ENCODE data around the gene TCTN2. TPM values are rescaled to one million over a fixed set of nuclear protein-coding genes. Genes with fewer than 3 reads are reported as not detected.

Gene TCTN2
- total RNA-seq, 1 experiment from 2014 or later = 12.1 TPM

- H3K9ac ChIP-seq (ENCODE audit: low read length) = no peak overlapping the region
- H3K9me3 ChIP-seq (ENCODE audit: control insufficient read depth in 1 of 2, insufficient read depth in 1 of 2, low read depth in 1 of 2, low read length in 2 of 2) = no peaks in the 10 kb centered on the region
- TF ChIP-seq CTCF (IDR thresholded peaks at IDR 0.05 in 2 of 3, conservative IDR thresholded peaks at IDR 0.05 in 1 of 3; ENCODE audit: borderline replicate concordance in 1 of 3, insufficient read depth in 1 of 3, low read depth in 2 of 3, low read length in 2 of 3) = no peak
- TF ChIP-seq ATF3 (IDR thresholded peaks at IDR 0.05) = no peak
- TF ChIP-seq MAX (IDR thresholded peaks at IDR 0.05) = no peak
- TF ChIP-seq CEBPB (IDR thresholded peaks at IDR 0.05; ENCODE audit: low read depth) = no peak
- TF ChIP-seq SP1 (IDR thresholded peaks at IDR 0.05; ENCODE audit: low read depth) = no peak
- TF ChIP-seq TCF7L2 (IDR thresholded peaks at IDR 0.05; ENCODE audit: borderline replicate concordance, extremely low read depth, insufficient read depth, insufficient read length) = no peak
- no peak for TF ChIP-seq RAD21 (IDR thresholded peaks at IDR 0.05; ENCODE audit: low read depth)
- TF ChIP-seq POLR2A (IDR thresholded peaks at IDR 0.05; ENCODE audit: borderline replicate concordance, extremely low read depth, insufficient read depth, insufficient read length) = no peak
- TF ChIP-seq FOSL1 (IDR thresholded peaks at IDR 0.05; ENCODE audit: low read depth) = no peak
- no peak for TF ChIP-seq EZH2phosphoT487 (IDR thresholded peaks at IDR 0.05; ENCODE audit: borderline replicate concordance)
- TF ChIP-seq POLR2AphosphoS5 (IDR thresholded peaks at IDR 0.05; ENCODE audit: low read depth, low read length) = no peak
- TF ChIP-seq ELF1 (IDR thresholded peaks at IDR 0.05; ENCODE audit: borderline replicate concordance, low read depth) = no peak
- TF ChIP-seq EGR1 (IDR thresholded peaks at IDR 0.05; ENCODE audit: low read depth) = no peak
- TF ChIP-seq ZBTB33 (IDR thresholded peaks at IDR 0.05; ENCODE audit: extremely low read depth, insufficient replicate concordance, low read length) = no peak
- no peak for TF ChIP-seq ZFX (IDR thresholded peaks at IDR 0.05)
- no peak for TF ChIP-seq EZH2 (IDR thresholded peaks at IDR 0.05)
- TF ChIP-seq ZNF274 (IDR thresholded peaks at IDR 0.05; ENCODE audit: low read depth, low read length) = no peak
- no peak for TF ChIP-seq SIN3A (IDR thresholded peaks at IDR 0.05; ENCODE audit: low read depth)
- H3K9me2 ChIP-seq (ENCODE audit: insufficient read depth) = no peaks in the 10 kb centered on the region
- H3K27me3 ChIP-seq (ENCODE audit: insufficient read depth, low read length) = no peaks in the 10 kb centered on the region
- no peaks in the 10 kb centered on the region for H4K20me1 ChIP-seq (ENCODE audit: insufficient read depth)
- no peak overlapping the region for H3K4me2 ChIP-seq (ENCODE audit: low read length)
- peaks cover 5% of the 10 kb centered on the region for H3K79me2 ChIP-seq (ENCODE audit: insufficient read depth, low read length)
- intact Hi-C loops (cut with micrococcal nuclease) = no loop called here
- POLR2A ChIA-PET = interaction anchor here (0.6 kb wide), 1 partner anchor 10 kb away, joined by 3 read pairs; no protein-coding TSS in a partner anchor
- no peaks in the 10 kb centered on the region for H3K4me1 ChIP-seq (ENCODE audit: control insufficient read depth in 1 of 2, insufficient read depth in 2 of 2, low read length in 2 of 2)
- CTCF ChIA-PET = no interaction called here
- H2AFZ ChIP-seq (ENCODE audit: low read depth, low read length, poor library complexity, severe bottlenecking) = no peak overlapping the region
- RAD21 ChIA-PET (ENCODE audit: low non-redundant PET in 1 of 2, low total read pairs in 2 of 2, uncharacterized antibody in 2 of 2, unreplicated experiment in 2 of 2) = no interaction called here
- no peak overlapping the region for H3K4me3 ChIP-seq (replicated peaks in 1 of 2; ENCODE audit: low read depth in 1 of 2, low read length in 2 of 2)
- peaks cover 37 to 49% of the 10 kb centered on the region in 2 experiments; a peak in 3 of 4 replicates for H3K36me3 ChIP-seq (ENCODE audit: control insufficient read depth in 1 of 2, insufficient read depth in 2 of 2, low read length in 2 of 2)
- no peak overlapping the region for H3K27ac ChIP-seq (ENCODE audit: low read depth, low read length)
- ATAC-seq (no peak), DNase-seq (ENCODE audit: low read depth, low spot score) (no peak)
- no TSS peak for BruUV-seq (replicated peaks)
These were observed 15.5 kb upstream of the TCTN2 start for GRCh38 chr12:123655420-123655819.

All from HCT116 (cell line).